Lower leg skin (tissue), 3 donors: Measurements from ENCODE around the gene LRRTM3.

Experiments
- CTCF ChIP-seq, 3 donors: fragments of 450-650 bp; IDR thresholded peaks; one replicate each; pipeline ENCODE4 v1.5.1; 2016; ENCODE audit warnings: antibody characterized with exemption in 3 of 3, mild to moderate bottlenecking in 3 of 3, moderate library complexity in 2 of 3
- POLR2A ChIP-seq, 2 donors: fragments of 450-650 bp; IDR thresholded peaks; one replicate each; pipeline ENCODE4 v1.6.1; 2016 to 2017; ENCODE audit warnings: antibody characterized with exemption in 2 of 2, mild to moderate bottlenecking in 1 of 2, moderate library complexity in 1 of 2

GRCh38 chr10:66943590-66943989 is 17.8 kb downstream of the LRRTM3 start:
- TF ChIP-seq POLR2A (IDR thresholded peaks at IDR 0.05) (no peak), CTCF (IDR thresholded peaks at IDR 0.05) (no peak)
